SKM-1 (cell line): Measurements from ENCODE around the gene TRIM2.
"Not testable (repeated sequence)": the region's sequence is repeated elsewhere in the genome, so short reads cannot be mapped to it uniquely, and the experiment has no call there.

Source experiments
- DNase-seq: peaks from one replicate; lab custom pipeline; 2025; ENCODE audit not compliant: unreplicated experiment; lab: John Stamatoyannopoulos, UW

The TRIM2 gene

DNA sequence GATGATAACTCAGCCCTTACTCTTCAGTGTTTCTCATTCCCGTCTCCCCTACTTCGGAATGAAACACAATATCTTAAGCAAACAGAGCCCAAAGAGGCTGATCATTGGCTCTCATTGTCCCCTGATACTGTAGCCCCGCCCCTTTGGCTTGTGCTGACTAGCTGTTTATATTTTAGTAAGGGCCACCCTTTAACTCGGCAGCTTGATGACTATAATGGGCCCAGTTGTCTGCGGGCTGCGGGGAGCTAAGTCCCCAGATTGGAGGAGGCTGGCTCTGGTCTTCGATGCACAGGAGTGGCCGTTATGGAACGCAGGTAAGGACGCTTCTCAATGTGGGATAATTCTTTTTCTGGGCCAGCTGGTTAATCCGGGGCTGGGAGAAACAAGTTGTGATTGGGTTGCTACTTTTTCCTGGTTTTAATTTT lies at the start of gene TRIM2:
TSS of gene TRIM2 (plus strand) at position 197 of the 425 bp plus-strand sequence. CDS start at position 285, 88 bp downstream.
- no peak for DNase-seq

- no peak for DNase-seq
Observed at GRCh38 chr4:153155686-153156085, 48.6 kb upstream of the TRIM2 start.

DNA sequence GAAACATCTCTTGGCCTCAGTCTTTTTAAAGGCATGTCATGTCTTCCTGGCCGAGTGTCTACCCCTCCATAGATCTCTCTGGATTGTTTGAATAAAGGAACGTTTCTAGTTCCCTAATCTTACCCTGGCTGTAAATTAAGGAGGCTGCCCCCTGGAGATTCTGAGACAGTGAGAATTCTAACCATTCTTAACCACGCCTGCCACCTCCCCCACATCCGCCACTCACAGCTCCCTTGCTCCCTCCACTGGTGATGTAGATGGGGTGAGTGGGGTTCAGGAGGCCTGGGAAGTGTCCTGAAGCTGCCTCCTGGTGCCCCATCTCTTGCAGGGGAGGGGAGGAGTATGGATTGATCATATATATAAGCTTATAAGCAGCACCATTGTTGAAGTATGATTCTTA lies 48.0 kb upstream of the TRIM2 start:
- no peak for DNase-seq

- no peak for DNase-seq
Observed at GRCh38 chr4:153156721-153157120, 47.5 kb upstream of the TRIM2 start.

DNA sequence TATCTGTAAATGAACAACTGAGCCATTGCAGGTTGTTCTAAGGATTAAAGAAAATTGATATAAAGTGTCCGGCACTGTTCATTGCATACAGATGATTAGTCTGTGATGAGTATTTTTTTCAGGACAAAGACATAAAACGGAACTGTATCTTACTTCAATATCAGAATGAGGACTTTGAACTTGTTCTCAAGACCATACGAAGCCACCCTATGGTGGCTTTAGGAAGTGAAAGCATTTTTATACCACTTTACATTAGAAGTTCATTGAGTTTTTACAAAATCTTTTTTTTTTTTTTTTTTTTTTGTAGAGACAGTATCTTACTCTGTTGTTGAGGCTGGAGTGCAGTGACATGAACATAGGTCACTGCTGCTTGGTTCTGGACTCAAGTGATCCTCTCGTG lies 45.2 kb upstream of the TRIM2 start:
- DNase-seq: no peak

GRCh38 chr4:153159728-153160221 lies 44.5 kb upstream of the TRIM2 start:
- no peak for DNase-seq

DNA sequence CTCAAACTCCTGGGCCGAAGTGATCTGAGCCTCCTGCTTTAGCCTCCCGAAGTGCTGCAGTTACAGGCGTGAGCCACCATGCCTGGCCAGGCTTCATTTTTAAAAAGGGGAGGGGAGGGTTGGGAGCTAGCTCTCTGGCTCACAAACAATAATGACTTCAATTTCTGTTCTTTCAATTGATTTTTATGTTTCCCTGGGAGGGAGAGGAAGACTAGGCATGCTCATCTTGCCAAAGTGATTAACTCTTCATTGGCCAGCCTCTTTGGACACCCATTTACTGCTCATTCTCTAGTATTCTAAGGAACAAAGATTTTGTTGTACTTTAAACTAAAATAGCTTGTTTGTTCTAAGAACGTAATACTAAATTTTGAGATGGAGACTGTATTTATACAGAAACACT lies 43.4 kb upstream of the TRIM2 start:
- DNase-seq: no peak

- DNase-seq: no peak
Observed at GRCh38 chr4:153161226-153161963, 42.8 kb upstream of the TRIM2 start.

DNA sequence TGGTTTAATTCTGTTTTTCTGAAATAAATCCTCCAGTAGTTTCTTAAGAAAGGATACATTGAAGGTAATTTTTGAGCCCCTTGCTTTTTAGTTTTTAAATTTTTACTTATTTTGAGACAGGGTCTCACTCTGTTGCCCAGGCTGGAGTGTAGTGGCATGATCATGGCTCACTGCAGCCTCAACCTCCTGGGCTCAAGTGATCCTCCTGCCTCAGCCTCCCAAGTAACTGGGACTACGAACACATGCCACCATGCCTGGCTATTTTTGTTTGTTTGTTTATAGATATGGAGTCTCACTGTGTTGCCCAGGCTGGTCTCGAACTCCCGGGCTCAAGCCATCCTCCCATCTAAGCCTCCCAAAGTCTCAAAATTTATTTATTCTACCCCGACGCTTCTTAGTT lies 39.0 kb upstream of the TRIM2 start:
- not testable (repeated sequence) for DNase-seq

- DNase-seq: no peak
Observed at GRCh38 chr4:153166716-153167501, 37.3 kb upstream of the TRIM2 start.

DNA sequence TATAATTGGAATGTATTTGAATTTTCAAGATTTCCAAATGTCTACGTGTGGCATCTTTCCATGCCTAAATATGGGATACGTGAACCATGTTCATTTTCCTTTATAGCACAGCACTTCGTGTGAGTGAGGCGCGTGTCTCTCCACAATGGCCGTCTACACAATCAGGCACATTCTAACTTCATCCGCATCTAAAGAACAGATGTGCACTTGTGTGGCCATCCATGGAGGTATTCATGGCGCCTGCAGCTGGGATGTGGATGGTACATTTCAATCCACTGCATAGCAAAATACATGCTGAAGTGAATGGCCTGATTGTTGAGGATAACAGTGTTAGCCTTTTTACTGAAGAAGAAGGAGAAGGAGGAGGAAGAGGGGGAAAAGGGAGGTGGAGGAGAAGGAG lies 34.5 kb upstream of the TRIM2 start:
- no peak for DNase-seq

GRCh38 chr4:153170407-153170806 lies 33.8 kb upstream of the TRIM2 start:
- DNase-seq: no peak

- no peak for DNase-seq
Observed at GRCh38 chr4:153174821-153175567, 29.2 kb upstream of the TRIM2 start.

GRCh38 chr4:153176938-153177337 lies 27.3 kb upstream of the TRIM2 start:
- DNase-seq: no peak

DNA sequence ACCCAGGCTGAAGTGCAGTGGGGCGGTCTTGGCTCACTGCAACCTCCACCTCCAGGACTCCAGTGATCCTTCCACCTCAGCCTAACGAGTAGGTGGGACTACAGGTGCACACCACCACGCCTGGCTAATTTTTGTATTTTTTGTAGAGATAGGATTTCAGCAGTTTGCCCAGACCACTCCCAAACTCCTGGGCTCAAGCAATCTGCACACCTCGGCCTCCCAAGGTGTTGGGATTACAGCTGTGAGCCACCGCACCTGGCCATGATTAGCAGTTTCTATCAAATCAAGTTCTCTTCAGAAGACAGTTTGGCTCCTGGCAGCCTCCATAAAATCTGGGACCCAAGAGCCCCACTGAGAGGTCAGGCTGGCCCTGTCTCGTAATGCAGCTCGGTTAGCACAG lies 26.4 kb upstream of the TRIM2 start:
- no peak for DNase-seq

GRCh38 chr4:153179100-153179499 lies 25.1 kb upstream of the TRIM2 start:
- no peak for DNase-seq

DNA sequence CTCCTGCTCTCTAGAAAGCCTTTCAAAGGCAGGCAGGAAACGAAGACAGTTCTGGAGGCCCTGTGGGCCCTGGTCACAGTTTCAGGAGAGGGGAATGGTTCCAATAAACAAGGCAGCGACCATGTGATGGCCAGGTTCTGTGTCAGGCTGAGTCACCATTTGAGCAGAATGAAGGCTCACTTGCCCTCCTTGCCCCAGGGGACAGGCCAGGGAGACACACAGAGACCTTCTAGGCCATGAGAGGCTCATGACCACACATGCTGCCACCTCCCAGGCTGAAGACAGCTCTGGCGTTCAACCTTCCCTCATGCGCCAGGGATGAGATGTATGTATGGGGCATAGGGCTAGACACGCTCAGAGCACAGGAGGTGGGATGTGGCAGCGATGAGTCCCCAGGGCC lies 22.9 kb upstream of the TRIM2 start:
- no peak for DNase-seq

DNA sequence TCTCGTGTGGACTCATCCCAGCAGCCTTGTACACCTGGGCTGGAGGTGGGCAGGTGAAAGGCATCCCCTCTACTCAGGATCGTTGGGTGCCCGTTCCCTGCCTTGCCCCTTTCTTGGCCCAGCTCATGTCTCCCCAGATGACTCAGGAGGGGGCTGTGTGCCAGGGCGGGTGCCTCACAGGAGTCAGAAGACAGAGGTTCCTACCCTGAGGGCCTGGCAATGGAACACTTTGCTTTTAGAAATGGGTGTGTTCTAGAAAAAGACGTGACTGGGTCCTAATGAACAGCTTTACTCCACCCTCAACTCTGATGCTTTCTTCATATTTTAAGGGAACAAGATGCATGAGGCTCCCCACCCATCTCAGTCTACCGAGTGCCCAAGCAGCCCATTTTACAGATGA lies 22.5 kb upstream of the TRIM2 start:
- DNase-seq: no peak

GRCh38 chr4:153183146-153183545 lies 21.1 kb upstream of the TRIM2 start:
- no peak for DNase-seq

- DNase-seq: no peak
Observed at GRCh38 chr4:153185331-153185852, 18.9 kb upstream of the TRIM2 start.

- DNase-seq: no peak
Observed at GRCh38 chr4:153186046-153186728, 18.1 kb upstream of the TRIM2 start.
